ENCODE results near the gene CNGA4.

The CNGA4 gene

GRCh38 chr11:6251990-6252473 lies 13.1 kb downstream of the CNGA4 start:
- Histone ChIP-seq H3K4me1 (ENCODE audit: control insufficient read depth in 1 of 2, insufficient read depth in 1 of 2, low read depth in 1 of 2, low read length in 1 of 2) (no peaks in the 10 kb centered on the region), H3K36me3 (no peaks in the 10 kb centered on the region), H3K9me3 (no peaks in the 10 kb centered on the region), H3K27me3 (peaks cover 27% of the 10 kb centered on the region), H3K27ac (no peak overlapping the region), H3K4me3 (ENCODE audit: low read depth in 1 of 2, low read length in 1 of 2) (no peak overlapping the region)
- no peak for TF ChIP-seq CTCF (IDR thresholded peaks at IDR 0.05)

GRCh38 chr11:6253197-6253596 lies 14.3 kb downstream of the CNGA4 start:
- H3K27ac ChIP-seq: no peak overlapping the region
- peaks cover 39% of the 10 kb centered on the region for H3K27me3 ChIP-seq
- H3K36me3 ChIP-seq: no peaks in the 10 kb centered on the region
- no peaks in the 10 kb centered on the region for H3K4me1 ChIP-seq (ENCODE audit: control insufficient read depth in 1 of 2, insufficient read depth in 1 of 2, low read depth in 1 of 2, low read length in 1 of 2)
- no peak for TF ChIP-seq CTCF (IDR thresholded peaks at IDR 0.05)
- no peaks in the 10 kb centered on the region for H3K9me3 ChIP-seq
- H3K4me3 ChIP-seq (ENCODE audit: low read depth in 1 of 2, low read length in 1 of 2): no peak overlapping the region

- Histone ChIP-seq H3K9me3 (no peaks in the 10 kb centered on the region), H3K4me3 (ENCODE audit: low read depth in 1 of 2, low read length in 1 of 2) (no peak overlapping the region), H3K4me1 (ENCODE audit: control insufficient read depth in 1 of 2, insufficient read depth in 1 of 2, low read depth in 1 of 2, low read length in 1 of 2) (peaks cover 13 to 15% of the 10 kb centered on the region in 2 experiments), H3K27ac (no peak overlapping the region), H3K27me3 (peaks cover 88% of the 10 kb centered on the region), H3K36me3 (no peaks in the 10 kb centered on the region)
- no peak for TF ChIP-seq CTCF (IDR thresholded peaks at IDR 0.05)
These were observed 19.3 kb downstream of the CNGA4 start for GRCh38 chr11:6258141-6258540.

GRCh38 chr11:6258571-6259081 lies 19.7 kb downstream of the CNGA4 start:
- no peak for TF ChIP-seq CTCF (IDR thresholded peaks at IDR 0.05)
- Histone ChIP-seq H3K27ac (no peak overlapping the region), H3K9me3 (no peaks in the 10 kb centered on the region), H3K4me3 (ENCODE audit: low read depth in 1 of 2, low read length in 1 of 2) (peak overlapping the region; percentile 54 to 67), H3K27me3 (peaks cover 93% of the 10 kb centered on the region), H3K36me3 (no peaks in the 10 kb centered on the region), H3K4me1 (ENCODE audit: control insufficient read depth in 1 of 2, insufficient read depth in 1 of 2, low read depth in 1 of 2, low read length in 1 of 2) (peaks cover 13 to 15% of the 10 kb centered on the region in 2 experiments)

- H3K27ac ChIP-seq: no peak overlapping the region
- H3K36me3 ChIP-seq: no peaks in the 10 kb centered on the region
- H3K4me1 ChIP-seq (ENCODE audit: control insufficient read depth in 1 of 2, insufficient read depth in 1 of 2, low read depth in 1 of 2, low read length in 1 of 2): peaks cover 13 to 15% of the 10 kb centered on the region in 2 experiments
- TF ChIP-seq CTCF (IDR thresholded peaks at IDR 0.05): no peak
- no peaks in the 10 kb centered on the region for H3K9me3 ChIP-seq
- peak overlapping the region in 1 of 2 experiments; percentile 54 for H3K4me3 ChIP-seq (ENCODE audit: low read depth in 1 of 2, low read length in 1 of 2)
- H3K27me3 ChIP-seq: peaks cover 100% of the 10 kb centered on the region
These were observed 21.4 kb downstream of the CNGA4 start for GRCh38 chr11:6260207-6260726.

Measured in neutrophil (primary cell).